Measurements from ENCODE around the gene PHACTR1. TPM values are rescaled to one million over a fixed set of nuclear protein-coding genes. Genes with fewer than 3 reads are reported as not detected.
"Not testable (repeated sequence)": the region's sequence is repeated elsewhere in the genome, so short reads cannot be mapped to it uniquely, and the experiment has no call there.

PHACTR1 gene
- total RNA-seq, 2 experiments from 2014 or later, result 0.11 TPM; not detected in 1

DNA sequence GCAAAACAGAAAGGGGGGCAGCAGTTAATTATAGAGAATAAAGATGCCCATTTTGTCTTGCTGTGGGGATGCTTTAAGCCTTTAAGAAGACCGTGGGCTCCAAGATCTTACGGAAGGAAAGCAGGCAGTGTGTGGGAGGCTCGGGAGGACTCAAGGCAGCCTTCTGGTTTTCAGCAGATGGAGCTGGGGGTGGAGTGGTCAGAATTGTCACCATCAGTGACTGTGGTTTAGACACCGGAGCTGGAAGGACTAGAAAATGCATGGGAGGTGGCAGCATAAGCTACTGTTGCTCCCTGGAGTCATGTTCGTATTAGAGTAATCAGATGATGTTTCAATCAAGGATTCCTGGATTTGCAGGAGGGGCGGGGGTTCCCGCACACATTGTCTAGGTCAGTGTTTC, 3.7 kb downstream of the PHACTR1 start:
- Mint-ChIP-seq H3K9me3 (no peaks in the 10 kb centered on the region), H3K27me3 (peaks cover 1% of the 10 kb centered on the region)

DNA sequence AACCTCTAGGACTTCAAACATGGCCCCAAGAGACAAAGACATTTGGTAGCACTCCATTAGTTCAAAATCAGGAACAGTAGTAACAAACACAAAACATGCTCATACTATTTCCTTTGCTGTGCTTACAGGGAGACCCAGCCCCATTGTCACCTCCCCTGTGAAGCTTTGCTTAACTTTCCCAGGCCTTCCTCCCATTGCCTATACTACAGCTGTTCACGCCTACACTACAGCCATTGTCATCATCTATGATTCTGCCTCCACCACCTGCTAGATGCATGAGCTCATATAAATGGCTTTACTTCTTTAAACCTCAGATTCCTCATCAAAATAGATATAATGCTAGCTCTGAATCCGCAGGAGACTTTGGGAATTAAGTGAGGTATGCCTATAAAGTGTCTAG, 8.7 kb downstream of the PHACTR1 start:
- no peak overlapping the region for H3K27ac Mint-ChIP-seq
- DNase-seq, result no peak
- H3K36me3 Mint-ChIP-seq (ENCODE audit: low read depth), result no peaks in the 10 kb centered on the region
- CTCF ChIA-PET, result no interaction called here
- intact Hi-C loops (cut with micrococcal nuclease), result no loop called here
- no peak overlapping the region for H3K4me3 Mint-ChIP-seq
- TF ChIP-seq, protein P1, sequence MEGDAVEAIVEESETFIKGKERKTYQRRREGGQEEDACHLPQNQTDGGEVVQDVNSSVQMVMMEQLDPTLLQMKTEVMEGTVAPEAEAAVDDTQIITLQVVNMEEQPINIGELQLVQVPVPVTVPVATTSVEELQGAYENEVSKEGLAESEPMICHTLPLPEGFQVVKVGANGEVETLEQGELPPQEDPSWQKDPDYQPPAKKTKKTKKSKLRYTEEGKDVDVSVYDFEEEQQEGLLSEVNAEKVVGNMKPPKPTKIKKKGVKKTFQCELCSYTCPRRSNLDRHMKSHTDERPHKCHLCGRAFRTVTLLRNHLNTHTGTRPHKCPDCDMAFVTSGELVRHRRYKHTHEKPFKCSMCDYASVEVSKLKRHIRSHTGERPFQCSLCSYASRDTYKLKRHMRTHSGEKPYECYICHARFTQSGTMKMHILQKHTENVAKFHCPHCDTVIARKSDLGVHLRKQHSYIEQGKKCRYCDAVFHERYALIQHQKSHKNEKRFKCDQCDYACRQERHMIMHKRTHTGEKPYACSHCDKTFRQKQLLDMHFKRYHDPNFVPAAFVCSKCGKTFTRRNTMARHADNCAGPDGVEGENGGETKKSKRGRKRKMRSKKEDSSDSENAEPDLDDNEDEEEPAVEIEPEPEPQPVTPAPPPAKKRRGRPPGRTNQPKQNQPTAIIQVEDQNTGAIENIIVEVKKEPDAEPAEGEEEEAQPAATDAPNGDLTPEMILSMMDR (IDR thresholded peaks at IDR 0.05), result no peak
- POLR2A ChIA-PET, result no interaction called here
- H3K4me1 Mint-ChIP-seq (ENCODE audit: low read depth), result no peaks in the 10 kb centered on the region
- peaks cover 15% of the 10 kb centered on the region for H3K27me3 Mint-ChIP-seq
- no peak for ATAC-seq
- no peaks in the 10 kb centered on the region for H3K9me3 Mint-ChIP-seq

More for the DNA sequence above, 3.7 kb downstream of the PHACTR1 start:
- intact Hi-C loops (cut with micrococcal nuclease), result no loop called here
- ChIA-PET POLR2A (no interaction called here), CTCF (no interaction called here)
- no peak overlapping the region for H3K27ac Mint-ChIP-seq
- no peak for DNase-seq
- TF ChIP-seq, protein P1 (IDR thresholded peaks at IDR 0.05), result no peak
- no peaks in the 10 kb centered on the region for H3K36me3 Mint-ChIP-seq (ENCODE audit: low read depth)
- ATAC-seq, result no peak
- H3K4me3 Mint-ChIP-seq, result no peak overlapping the region
- no peaks in the 10 kb centered on the region for H3K4me1 Mint-ChIP-seq (ENCODE audit: low read depth)

DNA sequence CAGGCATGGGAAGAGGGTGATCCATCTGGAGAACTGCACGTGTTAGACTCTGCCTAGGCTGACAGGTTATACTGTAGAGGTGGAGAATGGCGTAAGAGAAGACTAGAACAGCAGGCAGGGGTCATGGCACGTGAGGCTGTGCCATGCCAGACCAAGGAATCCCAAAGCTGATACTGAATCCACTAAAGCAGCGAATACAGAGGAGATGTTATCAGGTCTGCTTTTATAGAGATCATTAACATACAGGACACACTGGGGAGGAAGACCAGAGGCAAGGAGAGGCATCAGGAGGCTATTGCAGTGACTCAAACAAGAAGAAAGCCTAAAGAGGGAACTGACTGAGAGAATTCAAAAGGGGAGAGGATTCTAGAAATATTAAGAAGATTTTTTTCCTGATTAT, 12.9 kb downstream of the PHACTR1 start:
- DNase-seq, result no peak
- no peaks in the 10 kb centered on the region for H3K9me3 Mint-ChIP-seq
- TF ChIP-seq, protein P1 (IDR thresholded peaks at IDR 0.05), result no peak
- POLR2A ChIA-PET, result no interaction called here
- no peak for ATAC-seq
- H3K27me3 Mint-ChIP-seq, result peaks cover 18% of the 10 kb centered on the region
- H3K36me3 Mint-ChIP-seq (ENCODE audit: low read depth), result no peaks in the 10 kb centered on the region
- CTCF ChIA-PET, result no interaction called here
- H3K4me3 Mint-ChIP-seq, result no peak overlapping the region
- H3K27ac Mint-ChIP-seq, result no peak overlapping the region
- intact Hi-C loops (cut with micrococcal nuclease), result no loop called here
- H3K4me1 Mint-ChIP-seq (ENCODE audit: low read depth), result no peaks in the 10 kb centered on the region

DNA sequence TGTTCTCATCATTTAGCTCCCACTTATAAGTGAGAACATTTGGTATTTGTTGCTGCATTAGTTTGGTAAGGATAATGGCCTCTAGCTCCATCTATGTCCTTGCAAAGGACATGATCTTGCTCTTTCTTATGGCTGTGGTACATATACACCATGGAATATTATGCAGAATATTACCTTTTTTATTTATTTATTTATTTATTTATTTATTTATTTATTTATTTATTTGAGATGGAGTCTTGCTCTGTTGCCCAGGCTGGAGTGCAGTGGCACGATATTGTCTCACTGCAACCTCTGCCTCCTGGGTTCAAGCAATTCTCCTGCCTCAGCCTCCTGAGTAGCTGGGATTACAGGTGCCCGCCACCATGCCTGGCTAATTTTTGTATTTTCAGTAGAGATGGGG, 14.2 kb downstream of the PHACTR1 start:
- H3K27ac Mint-ChIP-seq; CTCF ChIA-PET; H3K4me1 Mint-ChIP-seq (ENCODE audit: low read depth); H3K36me3 Mint-ChIP-seq (ENCODE audit: low read depth); intact Hi-C loops (cut with micrococcal nuclease); POLR2A ChIA-PET; ATAC-seq; H3K4me3 Mint-ChIP-seq; H3K9me3 Mint-ChIP-seq; DNase-seq: not testable (repeated sequence)
- peaks cover 16% of the 10 kb centered on the region for H3K27me3 Mint-ChIP-seq

DNA sequence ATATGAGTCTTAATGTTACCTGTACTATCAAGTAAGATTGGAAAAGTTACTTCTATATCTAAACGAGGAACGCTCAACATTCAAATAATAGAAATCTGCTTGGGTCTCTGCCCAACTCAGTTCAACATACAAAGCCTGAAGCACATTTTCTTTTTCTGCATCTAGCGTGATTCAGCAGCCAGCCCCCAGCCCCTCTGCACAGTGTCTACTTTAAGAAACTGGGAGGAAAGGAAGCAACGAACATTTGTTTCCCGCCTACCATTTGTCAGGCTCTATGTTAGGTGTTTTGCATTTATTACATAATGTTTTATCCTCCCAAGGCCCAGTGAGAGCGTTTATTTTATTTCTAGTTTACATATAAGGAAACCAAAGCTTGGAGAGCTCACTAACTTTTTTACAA, 17.3 kb downstream of the PHACTR1 start:
- ChIA-PET POLR2A (no interaction called here), CTCF (no interaction called here)
- intact Hi-C loops (cut with micrococcal nuclease), result no loop called here
- Mint-ChIP-seq H3K4me3 (no peak overlapping the region), H3K27me3 (peaks cover 9% of the 10 kb centered on the region), H3K4me1 (ENCODE audit: low read depth) (no peaks in the 10 kb centered on the region), H3K27ac (no peak overlapping the region), H3K36me3 (ENCODE audit: low read depth) (no peaks in the 10 kb centered on the region), H3K9me3 (no peaks in the 10 kb centered on the region)
- TF ChIP-seq, protein P1 (IDR thresholded peaks at IDR 0.05), result no peak
- ATAC-seq (no peak), DNase-seq (no peak)

DNA sequence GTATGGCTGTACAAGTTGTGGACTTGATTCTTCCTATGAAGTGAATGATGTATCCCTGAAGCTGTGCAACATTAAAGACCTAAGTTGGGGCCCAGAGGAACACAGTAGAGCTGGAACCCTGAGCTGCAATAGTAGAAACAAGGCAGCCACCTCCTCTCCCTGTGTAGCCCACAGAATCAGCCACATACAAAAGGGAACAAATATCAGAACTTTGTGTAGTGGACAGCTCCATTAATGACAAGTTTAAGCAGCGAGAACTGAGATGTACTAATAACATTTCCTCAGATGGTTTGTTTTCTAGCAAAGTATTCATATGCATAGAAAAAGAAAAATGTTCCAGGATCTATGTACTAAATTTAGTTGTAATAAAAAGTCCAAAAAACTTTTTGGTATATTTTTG, 19.2 kb downstream of the PHACTR1 start:
- Mint-ChIP-seq H3K27ac (no peak overlapping the region), H3K4me1 (ENCODE audit: low read depth) (no peaks in the 10 kb centered on the region), H3K27me3 (peaks cover 3% of the 10 kb centered on the region), H3K4me3 (no peak overlapping the region), H3K9me3 (no peaks in the 10 kb centered on the region), H3K36me3 (ENCODE audit: low read depth) (no peaks in the 10 kb centered on the region)
- ATAC-seq (no peak), DNase-seq (no peak)
- CTCF ChIA-PET, result no interaction called here
- TF ChIP-seq, protein P1 (IDR thresholded peaks at IDR 0.05), result no peak
- POLR2A ChIA-PET, result no interaction called here
- intact Hi-C loops (cut with micrococcal nuclease), result no loop called here
